GM21576 (cell line): ENCODE data around the gene GTF2F2.

Experiments
- ATAC-seq: cut with Tn5 transposase; IDR thresholded peaks from one replicate; pipeline ENCODE4 v1.9.1; 2021; ENCODE audit warnings: mild to moderate bottlenecking, moderate library complexity; ENCODE audit not compliant: unreplicated experiment

Gene GTF2F2

DNA sequence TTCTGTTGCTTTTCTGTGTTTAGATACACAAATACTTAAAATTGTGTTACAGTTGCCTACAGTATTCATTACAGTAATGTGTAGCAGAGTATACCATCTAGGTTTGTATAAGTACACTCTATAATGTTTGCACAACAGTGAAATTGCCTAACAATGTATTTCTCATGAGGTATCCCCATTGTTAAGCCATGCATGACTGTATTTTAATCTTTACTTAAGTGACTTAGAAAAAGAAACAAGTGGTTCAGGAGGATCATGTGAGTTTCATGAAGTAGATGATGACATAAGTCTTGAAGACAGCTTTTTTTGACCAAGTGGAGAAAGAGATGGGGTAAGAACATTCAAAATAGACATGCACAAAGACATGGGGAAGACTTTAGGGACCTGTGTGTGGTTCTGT is 88.9 kb downstream of the GTF2F2 start:
- ATAC-seq = no peak

DNA sequence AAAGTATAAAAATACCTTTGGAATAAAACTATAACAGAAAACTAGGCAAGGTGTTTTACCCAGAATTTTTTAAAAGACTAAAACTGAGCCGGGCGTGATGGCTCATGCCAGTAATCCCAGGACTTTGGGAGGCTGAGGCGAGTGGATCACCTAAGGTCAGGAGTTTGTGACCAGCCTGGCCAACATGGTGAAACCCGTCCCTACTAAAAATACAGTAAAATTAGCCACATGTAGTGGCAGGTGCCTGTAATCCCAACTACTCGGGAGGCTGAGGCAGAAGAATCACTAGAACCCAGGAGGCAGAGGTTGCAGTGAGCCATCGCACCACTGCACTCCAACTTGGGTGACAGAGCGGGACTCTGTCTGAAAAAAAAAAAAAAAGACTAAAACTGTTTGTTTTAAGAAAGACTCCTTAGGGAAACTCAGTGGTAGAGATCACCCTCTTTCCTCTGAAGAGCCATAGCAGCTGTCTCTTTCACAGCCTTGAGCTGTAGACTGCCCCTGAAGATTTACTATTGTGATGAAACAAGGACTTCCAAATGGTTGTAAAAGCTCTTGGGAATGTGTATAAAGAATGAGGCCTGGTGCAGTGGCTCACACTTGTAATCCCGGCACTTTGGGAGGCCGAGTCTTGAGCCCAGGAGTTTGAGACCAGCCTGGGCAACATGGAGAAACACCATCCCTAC is 95.2 kb downstream of the GTF2F2 start:
- ATAC-seq = no peak

DNA sequence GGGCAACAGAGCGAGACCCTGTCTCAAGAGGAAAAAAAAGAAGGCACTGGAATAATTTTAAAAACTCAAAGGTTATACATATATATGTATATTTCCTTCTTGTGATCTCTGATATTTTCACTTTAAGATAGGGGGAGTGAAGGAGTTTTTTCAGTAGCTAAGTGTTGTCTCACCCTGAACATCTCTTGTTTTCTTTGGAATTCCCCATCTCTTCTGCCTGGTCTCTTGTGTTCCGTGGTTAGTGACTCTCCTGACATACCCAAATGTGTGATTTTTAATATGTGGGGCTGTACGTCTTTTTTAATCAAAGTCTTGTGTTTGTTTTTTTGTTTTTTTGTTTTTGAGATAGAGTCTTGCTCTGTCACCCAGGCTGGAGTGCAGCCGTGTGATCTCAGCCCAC is 95.9 kb downstream of the GTF2F2 start:
- no peak for ATAC-seq

- no peak for ATAC-seq
These were observed 98.4 kb downstream of the GTF2F2 start for GRCh38 chr13:45218689-45219088.

GRCh38 chr13:45219123-45219891 is 99.0 kb downstream of the GTF2F2 start:
- ATAC-seq = no peak

- no peak for ATAC-seq
These were observed 99.6 kb downstream of the GTF2F2 start for GRCh38 chr13:45219938-45220375.

DNA sequence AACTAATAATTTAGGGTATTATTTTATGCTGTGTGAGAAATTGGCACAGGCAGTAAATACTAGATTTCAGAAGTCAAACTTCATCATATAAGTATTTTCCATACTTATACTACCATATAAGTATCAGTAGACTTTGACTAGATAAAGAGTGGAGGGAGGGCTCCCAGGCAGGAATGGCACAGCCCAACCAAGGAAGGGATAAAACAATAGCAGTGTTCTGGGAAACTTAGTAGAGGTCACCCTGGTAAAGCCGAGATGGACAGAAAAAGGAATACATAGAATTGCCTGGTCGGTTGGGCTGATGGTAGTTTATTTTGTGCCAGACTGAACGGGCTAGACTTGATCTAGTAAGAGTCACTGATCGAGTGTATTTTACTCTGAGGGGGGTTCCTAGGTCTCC is 100.1 kb downstream of the GTF2F2 start:
- no peak for ATAC-seq

GRCh38 chr13:45222516-45222915 is 102.2 kb downstream of the GTF2F2 start:
- no peak for ATAC-seq

GRCh38 chr13:45222919-45223318 is 102.6 kb downstream of the GTF2F2 start:
- no peak for ATAC-seq

DNA sequence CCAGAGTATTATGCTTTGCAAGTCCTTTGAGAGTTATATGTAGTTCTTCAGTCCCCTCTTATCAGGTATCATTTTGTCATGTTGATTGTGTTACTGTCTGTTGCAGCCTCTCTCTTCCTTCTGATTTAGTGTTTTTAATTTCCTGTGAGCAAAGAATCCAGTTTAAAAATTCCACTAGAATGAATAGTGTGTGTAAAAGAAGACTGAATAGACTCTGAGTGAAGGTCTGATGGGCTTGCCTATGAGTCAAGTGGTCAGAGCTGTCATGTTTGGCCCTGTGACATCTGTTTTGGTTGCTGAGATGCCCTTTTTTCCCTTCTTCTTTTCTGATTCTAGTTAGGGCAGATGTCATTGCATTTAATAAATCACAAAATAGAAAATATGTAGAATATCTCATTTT is 103.9 kb downstream of the GTF2F2 start:
- no peak for ATAC-seq

GRCh38 chr13:45225370-45225769 is 105.1 kb downstream of the GTF2F2 start:
- ATAC-seq = no peak

- no peak for ATAC-seq
These were observed 105.7 kb downstream of the GTF2F2 start for GRCh38 chr13:45226024-45226423.

DNA sequence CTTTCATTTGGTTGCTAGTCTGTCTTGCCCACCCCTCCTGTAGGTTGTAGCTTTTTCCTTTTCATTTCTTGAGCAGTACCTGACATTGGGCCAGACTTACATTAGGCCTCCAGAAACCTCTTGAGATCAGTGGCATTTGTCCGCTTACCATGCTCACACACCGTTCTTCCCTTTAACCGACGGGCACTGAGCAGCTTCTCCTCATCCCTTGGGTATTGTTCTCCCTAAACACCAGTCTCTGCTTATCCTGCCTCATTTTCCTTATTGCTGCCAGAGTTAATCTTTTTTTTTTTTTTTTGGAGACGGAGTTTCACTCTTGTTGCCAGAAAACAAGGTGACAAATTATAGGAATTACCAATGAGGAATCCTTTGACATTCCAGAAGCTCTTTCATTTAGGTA is 107.7 kb downstream of the GTF2F2 start:
- no peak for ATAC-seq

DNA sequence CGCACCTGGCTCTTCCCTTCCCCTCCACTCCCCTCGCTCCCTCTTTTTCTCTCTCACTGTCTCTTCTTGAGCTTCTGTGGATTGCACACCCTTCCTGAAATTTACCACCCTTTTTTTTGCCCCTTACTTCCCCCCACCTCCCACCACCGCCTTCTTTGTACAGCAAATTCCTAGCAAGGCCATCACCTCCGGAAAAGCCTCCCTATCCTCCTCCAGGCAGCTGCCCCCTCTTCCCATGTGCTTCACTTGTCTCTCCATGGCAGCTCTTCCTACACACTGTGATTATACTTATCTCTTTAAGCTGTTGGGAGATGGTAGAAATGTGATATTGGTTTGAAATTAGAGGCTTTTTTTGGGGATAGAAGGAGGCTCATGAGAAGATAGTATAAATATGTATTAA is 108.9 kb downstream of the GTF2F2 start:
- ATAC-seq = no peak

GRCh38 chr13:45231305-45231704 is 111.0 kb downstream of the GTF2F2 start:
- ATAC-seq = no peak

DNA sequence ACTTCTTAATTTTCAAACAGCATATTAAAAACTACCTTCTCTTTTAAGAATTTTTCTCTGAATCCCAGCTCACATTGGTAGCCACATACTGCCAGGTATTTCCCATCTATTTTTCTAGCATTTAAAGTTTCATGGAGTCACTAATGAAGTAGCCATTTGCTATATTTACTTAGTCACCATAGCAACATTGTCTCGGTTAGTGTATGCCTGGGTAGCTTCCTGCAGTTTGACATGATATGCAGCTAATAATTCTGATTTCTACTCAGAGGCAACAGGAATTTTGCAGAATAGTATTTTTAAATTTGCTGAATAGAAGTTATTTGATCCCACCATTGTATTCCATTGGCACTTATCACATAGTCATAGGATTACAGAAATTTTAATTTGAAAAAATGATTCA is 111.4 kb downstream of the GTF2F2 start:
- no peak for ATAC-seq

GRCh38 chr13:45232591-45232990 is 112.3 kb downstream of the GTF2F2 start:
- ATAC-seq = no peak

GRCh38 chr13:45238945-45239795 is 118.9 kb downstream of the GTF2F2 start:
- ATAC-seq = no peak

DNA sequence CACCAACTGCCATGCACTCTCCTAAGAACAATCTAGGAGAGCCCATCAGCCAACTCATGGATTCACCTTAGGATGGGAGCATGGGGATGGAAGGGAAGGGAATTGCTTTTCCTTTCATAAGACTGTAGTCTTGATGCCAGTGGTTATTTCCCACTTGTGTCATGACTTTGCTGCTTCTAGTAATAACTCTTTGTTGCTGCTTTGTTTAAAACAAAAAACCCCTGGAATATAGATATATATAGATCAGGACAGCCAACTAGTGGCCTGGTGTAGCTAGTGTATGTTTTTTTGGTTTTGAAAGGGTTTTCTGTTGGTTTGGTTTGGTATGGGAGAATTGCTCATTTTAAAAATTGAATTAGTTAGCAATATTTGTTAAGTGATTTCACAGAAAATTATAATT is 119.8 kb downstream of the GTF2F2 start:
- no peak for ATAC-seq

GRCh38 chr13:45242070-45242469 is 121.8 kb downstream of the GTF2F2 start:
- no peak for ATAC-seq

- no peak for ATAC-seq
These were observed 122.2 kb downstream of the GTF2F2 start for GRCh38 chr13:45242524-45242923.

DNA sequence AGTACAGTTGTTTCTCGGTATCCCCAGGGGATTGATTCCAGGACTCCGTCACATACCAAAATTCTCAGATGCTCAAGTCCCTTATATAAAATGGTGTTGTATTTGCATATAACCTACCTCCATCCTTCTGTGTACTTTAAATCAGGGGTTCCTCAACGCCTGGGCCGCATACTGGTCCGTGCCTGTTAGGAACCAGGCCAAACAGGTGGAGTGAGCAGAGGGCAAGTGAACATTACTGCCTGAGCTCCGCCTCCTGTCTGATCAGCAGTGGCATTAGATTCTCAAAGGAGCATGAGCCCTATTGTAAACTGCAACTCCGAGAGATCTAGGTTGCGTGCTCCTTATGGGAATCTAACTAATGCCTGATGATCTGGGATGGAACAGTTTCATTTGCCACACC is 122.8 kb downstream of the GTF2F2 start:
- ATAC-seq = no peak
